Endothelial cell of umbilical vein (primary cell): ENCODE measurements around the gene NNT. TPM values are rescaled to one million over a fixed set of nuclear protein-coding genes. Genes with fewer than 3 reads are reported as not detected.

Source experiments
- BruUV-seq: library from RNA; stranded (reverse); fragments of 400-500 nt; replicated peaks from 2 replicates; lab custom pipeline; 2021; lab: Mats Ljungman, UMichigan
- CTCF ChIA-PET: fragments of 300-600, 350-600 bp; sonication (Branson Sonifier 250); formaldehyde crosslinking; loops from one replicate; lab custom pipeline; 2021; ENCODE audit warnings: antibody characterized with exemption, inconsistent platforms; lab: Charles Lee
- POLR2A ChIA-PET: fragments of 300-600, 350-600 bp; sonication (Branson Sonifier 250); formaldehyde crosslinking; loops from one replicate; lab custom pipeline; 2021; ENCODE audit warnings: antibody characterized with exemption, inconsistent platforms; lab: Charles Lee
- DNase-seq: peaks from one replicate; pipeline ENCODE4 v3.0.0-alpha.2; 2011; ENCODE audit warnings: low read depth, low spot score
- FAIRE-seq: peaks from 2 replicates; lab custom pipeline; 2011; peaks lifted over from hg19 to GRCh38; lab: Jason Lieb, UNC
- H2AFZ ChIP-seq: 2 replicates; pipeline ENCODE4 v1.6.0; 2012; ENCODE audit warnings: low read depth, low read length, control low read depth, inconsistent platforms
- H3K27ac ChIP-seq: 2 replicates; pipeline ENCODE4 v1.5.1; 2011; ENCODE audit warnings: low read depth, mild to moderate bottlenecking, control low read depth, low read length, moderate library complexity; ENCODE audit not compliant: insufficient read depth
- H3K27me3 ChIP-seq, 2 experiments: 2 replicates each; pipeline versions ENCODE4 v1.6.0 to v1.6.1; 2011; ENCODE audit warnings: low read length in 2 of 2, mixed read lengths in 1 of 2; ENCODE audit not compliant: control insufficient read depth in 2 of 2, insufficient read depth in 2 of 2
- H3K36me3 ChIP-seq, 2 experiments: 2 replicates in 1 of 2; 3 replicates in 1 of 2; pipeline ENCODE4 v1.5.1; 2011; ENCODE audit warnings: low read length in 2 of 2, mild to moderate bottlenecking in 1 of 2, moderate library complexity in 1 of 2; ENCODE audit not compliant: control insufficient read depth in 2 of 2, insufficient read depth in 2 of 2; ENCODE audit errors: extremely low read depth in 1 of 2
- H3K4me1 ChIP-seq: 3 replicates; pipeline ENCODE4 v1.5.1; 2011; ENCODE audit warnings: mild to moderate bottlenecking, low read length; ENCODE audit not compliant: control insufficient read depth, insufficient read depth; ENCODE audit errors: extremely low read depth
- H3K4me2 ChIP-seq: 2 replicates; pipeline ENCODE4 v1.6.1; 2011; ENCODE audit warnings: low read length, control low read depth, mixed read lengths; ENCODE audit not compliant: insufficient read depth
- H3K4me3 ChIP-seq, 3 experiments: fragments of 200-600 bp in 1 of 3; sonication (generic), shearing (Covaris generic) in 1 of 3; replicated peaks in 1 of 3; 2 replicates each; pipeline ENCODE4 v1.5.1; 2011 to 2016; ENCODE audit warnings: control low read depth in 3 of 3, low read length in 3 of 3, mild to moderate bottlenecking in 2 of 3, inconsistent platforms in 1 of 3, low read depth in 1 of 3, moderate library complexity in 1 of 3; ENCODE audit not compliant: insufficient read depth in 1 of 3
- H3K79me2 ChIP-seq: 2 replicates; pipeline ENCODE4 v1.6.0; 2012; ENCODE audit warnings: low read length, inconsistent platforms; ENCODE audit not compliant: control insufficient read depth, insufficient read depth
- H3K9ac ChIP-seq: replicated peaks from 2 replicates; pipeline ENCODE3; 2011; ENCODE audit warnings: low read length, control low read depth; ENCODE audit not compliant: insufficient read depth; ENCODE audit errors: extremely low read depth
- H3K9me1 ChIP-seq: replicated peaks from 3 replicates; pipeline ENCODE4 v1.6.0; 2011; ENCODE audit warnings: mild to moderate bottlenecking, low read length; ENCODE audit not compliant: control insufficient read depth, insufficient read depth; ENCODE audit errors: extremely low read depth
- H3K9me3 ChIP-seq: replicated peaks from 2 replicates; pipeline ENCODE4 v1.5.1; 2012; ENCODE audit warnings: low read length, inconsistent platforms; ENCODE audit not compliant: control insufficient read depth, insufficient read depth
- H4K20me1 ChIP-seq: replicated peaks from 2 replicates; pipeline ENCODE3; 2011; ENCODE audit warnings: mild to moderate bottlenecking, low read length; ENCODE audit not compliant: control insufficient read depth, insufficient read depth; ENCODE audit errors: extremely low read depth
- EZH2 ChIP-seq: IDR thresholded peaks from 2 replicates; pipeline ENCODE4 v1.6.1; 2012; ENCODE audit warnings: borderline replicate concordance, low read depth, mild to moderate bottlenecking, moderate library complexity, low read length, inconsistent platforms; ENCODE audit not compliant: severe bottlenecking
- FOS ChIP-seq: IDR thresholded peaks from 2 replicates; pipeline ENCODE4 v1.6.1; 2011; ENCODE audit warnings: mild to moderate bottlenecking, low read length, moderate library complexity, borderline replicate concordance; ENCODE audit not compliant: insufficient read depth
- GATA2 ChIP-seq: IDR thresholded peaks from 2 replicates; pipeline ENCODE4 v1.7.0; 2011; ENCODE audit warnings: low read depth, mild to moderate bottlenecking, moderate library complexity, mixed read lengths, low read length; ENCODE audit not compliant: insufficient read length, insufficient read depth
- JUN ChIP-seq: IDR thresholded peaks from 2 replicates; pipeline ENCODE4 v1.6.1; 2011; ENCODE audit warnings: borderline replicate concordance, low read depth; ENCODE audit not compliant: insufficient read length, insufficient read depth
- MAX ChIP-seq: IDR thresholded peaks from 2 replicates; pipeline ENCODE4 v1.6.1; 2011; ENCODE audit not compliant: insufficient read depth, insufficient read length
- MYC ChIP-seq: IDR thresholded peaks from one replicate; pipeline ENCODE4 v1.6.1; 2011; ENCODE audit warnings: mild to moderate bottlenecking, low read depth, low read length
- POLR2A ChIP-seq: IDR thresholded peaks from 2 replicates; pipeline ENCODE4 v1.6.1; 2012; ENCODE audit warnings: low read depth, mild to moderate bottlenecking, control low read depth, low read length
- POLR2AphosphoS5 ChIP-seq: IDR thresholded peaks from 2 replicates; pipeline ENCODE4 v1.6.1; 2012; ENCODE audit warnings: low read depth, mild to moderate bottlenecking, control low read depth, low read length, moderate library complexity; ENCODE audit not compliant: insufficient read depth
- dilution Hi-C: fragments of 300-500 bp; cut with MboI; formaldehyde crosslinking; loops from one replicate; pipeline ENCODE4 v1.15.0; 2019; ENCODE audit warnings: low sequenced_read_pairs; ENCODE audit not compliant: extremely low pct_ligation_motif_present
- intact Hi-C: fragments of 100-400 bp; cut with micrococcal nuclease; formaldehyde crosslinking; loops from one replicate; pipeline ENCODE4 v1.10.0; 2022
- polyA plus RNA-seq, 4 experiments: library from polyadenylated mRNA; depleted of rRNA in 3 of 4; stranded (reverse) in 3 of 4; unstranded in 1 of 4; fragments of >200 nt; gene quantifications; 2 replicates each; pipeline versions ENCODE4 v1.2.1 to v1.2.3, GENCODE V29; 2011 to 2012; ENCODE audit warnings: missing spikeins in 1 of 4
- total RNA-seq: library from RNA; stranded (reverse); gene quantifications from 2 replicates; pipeline ENCODE4 v1.2.3, GENCODE V29; 2021
- TF ChIP-seq, protein P1 (sequence below), 2 donors: IDR thresholded peaks; 1 replicate in 1 of 2; 2 replicates in 1 of 2; pipeline ENCODE4 v1.5.1; 2011; ENCODE audit warnings: low read length in 2 of 2, mild to moderate bottlenecking in 2 of 2, moderate library complexity in 2 of 2, control low read depth in 1 of 2, inconsistent platforms in 1 of 2, low read depth in 1 of 2; ENCODE audit not compliant: insufficient read depth in 1 of 2; ENCODE audit errors: extremely low read depth in 1 of 2

NNT gene
- total and polyA plus RNA-seq, 2 donors (not counting 3 experiments of a cell fraction or from before 2014, with no cell fraction given), result 38.2 to 82.5 TPM

DNA sequence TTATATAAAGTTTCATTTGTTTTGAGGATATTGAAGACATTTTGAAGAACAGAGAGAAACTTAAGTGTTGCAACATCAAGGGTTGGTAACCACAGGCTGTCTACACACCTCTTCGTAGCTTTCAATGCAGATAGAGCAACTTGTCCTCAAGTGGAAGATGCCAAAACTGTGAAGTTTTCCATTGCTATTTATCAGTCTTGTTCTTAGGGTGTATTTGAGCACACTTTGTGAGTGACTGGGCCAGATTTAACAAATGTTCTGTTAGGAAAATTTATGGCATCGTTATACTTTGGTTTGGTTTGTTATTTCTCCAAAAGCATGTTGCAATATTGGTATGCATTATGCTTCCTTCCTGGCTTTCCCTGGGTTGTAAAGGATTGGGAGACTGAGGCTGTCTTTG lies 31.6 kb downstream of the NNT start:
- no TSS peak for BruUV-seq
- no peak overlapping the region for H3K4me2 ChIP-seq
- H3K4me3 ChIP-seq, result no peak overlapping the region
- TF ChIP-seq MYC (no peak), FOS (no peak), GATA2 (no peak), POLR2AphosphoS5 (no peak), EZH2 (no peak), POLR2A (no peak), MAX (no peak), JUN (no peak)
- TF ChIP-seq, protein P1, sequence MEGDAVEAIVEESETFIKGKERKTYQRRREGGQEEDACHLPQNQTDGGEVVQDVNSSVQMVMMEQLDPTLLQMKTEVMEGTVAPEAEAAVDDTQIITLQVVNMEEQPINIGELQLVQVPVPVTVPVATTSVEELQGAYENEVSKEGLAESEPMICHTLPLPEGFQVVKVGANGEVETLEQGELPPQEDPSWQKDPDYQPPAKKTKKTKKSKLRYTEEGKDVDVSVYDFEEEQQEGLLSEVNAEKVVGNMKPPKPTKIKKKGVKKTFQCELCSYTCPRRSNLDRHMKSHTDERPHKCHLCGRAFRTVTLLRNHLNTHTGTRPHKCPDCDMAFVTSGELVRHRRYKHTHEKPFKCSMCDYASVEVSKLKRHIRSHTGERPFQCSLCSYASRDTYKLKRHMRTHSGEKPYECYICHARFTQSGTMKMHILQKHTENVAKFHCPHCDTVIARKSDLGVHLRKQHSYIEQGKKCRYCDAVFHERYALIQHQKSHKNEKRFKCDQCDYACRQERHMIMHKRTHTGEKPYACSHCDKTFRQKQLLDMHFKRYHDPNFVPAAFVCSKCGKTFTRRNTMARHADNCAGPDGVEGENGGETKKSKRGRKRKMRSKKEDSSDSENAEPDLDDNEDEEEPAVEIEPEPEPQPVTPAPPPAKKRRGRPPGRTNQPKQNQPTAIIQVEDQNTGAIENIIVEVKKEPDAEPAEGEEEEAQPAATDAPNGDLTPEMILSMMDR (IDR thresholded peaks at IDR 0.05; ENCODE audit: extremely low read depth in 1 of 2, insufficient read depth in 1 of 2, low read depth in 1 of 2, low read length in 2 of 2), result no peak
- H2AFZ ChIP-seq, result no peak overlapping the region
- no peaks in the 10 kb centered on the region for H3K9me1 ChIP-seq
- no peaks in the 10 kb centered on the region for H3K27me3 ChIP-seq
- H3K9ac ChIP-seq, result no peak overlapping the region
- DNase-seq (no peak), FAIRE-seq (no peak)
- intact Hi-C loops (loop anchor here (10.0 kb wide), 1 partner anchor 1140 kb away; no protein-coding TSS in a partner anchor), dilution Hi-C loops (no loop called here)
- H3K4me1 ChIP-seq, result no peaks in the 10 kb centered on the region
- no peak overlapping the region for H3K27ac ChIP-seq
- no peaks in the 10 kb centered on the region for H4K20me1 ChIP-seq
- peaks cover 2 to 3% of the 10 kb centered on the region in 2 experiments for H3K36me3 ChIP-seq
- peaks cover 3% of the 10 kb centered on the region for H3K79me2 ChIP-seq
- H3K9me3 ChIP-seq, result no peaks in the 10 kb centered on the region
- POLR2A ChIA-PET, result no interaction called here
- CTCF ChIA-PET, result interaction anchor here (1.2 kb wide), 1 partner anchor 9 kb away, joined by 3 read pairs; no protein-coding TSS in a partner anchor
